Lung (tissue), 16 donors: ENCODE results near the gene OOSP3. TPM values are rescaled to one million over a fixed set of nuclear protein-coding genes. Genes with fewer than 3 reads are reported as not detected.

Source experiments
- ATAC-seq: fragments of 200-7000 bp; cut with Tn5 transposase; one replicate; pipeline ENCODE4 v1.9.1; 2020; ENCODE audit warnings: moderate number of reproducible peaks; ENCODE audit not compliant: insufficient read depth, low FRiP score
- DNase-seq, 3 donors: peaks; one replicate each; pipeline ENCODE4 v3.0.0-alpha.2; 2013 to 2017
- H3K27ac ChIP-seq, 2 donors: one replicate each; pipeline ENCODE4 v1.5.1; 2013; ENCODE audit warnings: mild to moderate bottlenecking in 2 of 2, moderate library complexity in 2 of 2, control low read depth in 1 of 2, inconsistent platforms in 1 of 2, low read depth in 1 of 2, low read length in 1 of 2
- H3K27me3 ChIP-seq, 3 donors: one replicate each; pipeline ENCODE4 v1.5.1; 2013; ENCODE audit warnings: low read length in 2 of 3; ENCODE audit not compliant: control insufficient read depth in 3 of 3, insufficient read depth in 3 of 3
- H3K36me3 ChIP-seq, 4 donors: one replicate each; pipeline ENCODE4 v1.5.1; 2013; ENCODE audit warnings: low read length in 4 of 4, mild to moderate bottlenecking in 1 of 4, moderate library complexity in 1 of 4; ENCODE audit not compliant: control insufficient read depth in 4 of 4, insufficient read depth in 4 of 4
- H3K4me1 ChIP-seq, 5 donors: one replicate each; pipeline ENCODE4 v1.5.1; 2013; ENCODE audit warnings: low read length in 5 of 5, mild to moderate bottlenecking in 2 of 5, moderate library complexity in 1 of 5; ENCODE audit not compliant: control insufficient read depth in 5 of 5, insufficient read depth in 5 of 5
- H3K4me3 ChIP-seq: one replicate; pipeline ENCODE4 v1.5.1; 2013; ENCODE audit warnings: mild to moderate bottlenecking, control low read depth, moderate library complexity
- H3K9ac ChIP-seq, 2 donors: one replicate each; pipeline ENCODE4 v1.5.1; 2013; ENCODE audit warnings: low read length in 2 of 2, control low read depth in 1 of 2; ENCODE audit not compliant: insufficient read depth in 1 of 2
- H3K9me3 ChIP-seq, 4 donors: one replicate each; pipeline ENCODE4 v1.5.1; 2013; ENCODE audit warnings: low read length in 3 of 4, mild to moderate bottlenecking in 1 of 4, moderate library complexity in 1 of 4; ENCODE audit not compliant: control insufficient read depth in 4 of 4, insufficient read depth in 3 of 4
- WGBS, 2 donors: extraction: QIAGEN DNeasy Blood & Tissue Kit; methylation state at CpG; one replicate each; pipeline ENCODE4 v1.1.7; 2013; 5-methylcytosine and 5-hydroxymethylcytosine counted together
- long read RNA-seq, 5 donors: transcript quantifications; one replicate each; lab custom pipeline, GENCODE V29; 2026
- polyA plus RNA-seq, 2 donors: library from polyadenylated mRNA; stranded (reverse); fragments of 200-250 nt; gene quantifications; one replicate each; pipeline ENCODE4 v1.2.1, GENCODE V29; 2013
- total RNA-seq, 2 donors: library from RNA; depleted of rRNA in 1 of 2; stranded (reverse); fragments of >200 nt in 1 of 2; gene quantifications; one replicate each; pipeline ENCODE4 v1.2.1, GENCODE V29; 2014 to 2021
- TF ChIP-seq, protein P1 (sequence below): IDR thresholded peaks from 2 replicates; pipeline ENCODE4 v1.5.1; 2012; ENCODE audit warnings: mild to moderate bottlenecking; ENCODE audit errors: control extremely low read depth, extremely low read depth
- donor health status: control.
- donor health status: control.
- donor health status: Bipolar disorder and iron deficiency.
- donor health status: healthy.
- donor health status: DM: yes; HTN: yes; CAD: no.

OOSP3 gene, protein sequence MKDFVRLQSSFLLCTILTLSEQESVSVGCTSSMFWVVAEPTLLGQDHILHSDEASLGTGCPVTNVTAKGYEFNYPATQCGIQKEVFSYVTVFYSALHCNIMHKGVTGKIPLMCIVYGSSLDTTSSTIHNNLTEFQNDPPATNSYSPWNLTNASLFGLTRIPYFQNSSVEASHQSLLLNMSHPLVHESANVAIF
- total RNA-seq (not detected), polyA plus RNA-seq (under 1 TPM; 0.08 to 0.14 TPM)
- long read RNA-seq, donor 1, result 0 reads
- long read RNA-seq, donor 2, result 0 reads
- long read RNA-seq, donor 3, result 0 reads
- long read RNA-seq, donor 4, result 0 reads
- long read RNA-seq, donor 5, result 0 reads

DNA sequence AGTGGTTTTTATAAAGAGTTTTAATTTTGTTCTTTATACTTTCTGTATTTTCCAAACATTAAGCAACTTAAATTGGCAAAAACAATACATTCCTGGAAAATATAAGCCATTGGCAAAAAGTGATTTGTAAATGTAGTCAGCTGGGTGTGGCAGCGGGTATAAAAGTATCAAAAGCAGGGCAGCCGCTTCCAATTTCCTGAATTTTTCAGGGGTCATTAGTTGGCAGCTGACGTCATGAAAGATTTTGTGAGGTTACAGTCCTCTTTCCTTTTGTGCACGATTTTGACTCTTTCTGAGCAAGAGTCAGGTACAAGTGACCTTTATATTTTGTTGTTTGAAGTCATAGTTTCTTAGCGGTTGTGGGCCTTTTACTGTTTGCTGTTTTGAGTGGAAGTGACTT lies at the start of gene OOSP3:
TSS of gene OOSP3 (plus strand) at position 208 of the 400 bp plus-strand sequence. CDS start at position 235, 27 bp downstream.
- Histone ChIP-seq H3K36me3 (no peaks in the 10 kb centered on the region), H3K27me3 (no peaks in the 10 kb centered on the region), H3K4me1 (no peaks in the 10 kb centered on the region), H3K9me3 (peaks cover 0 to 2% (median 0%) of the 10 kb centered on the region in 4 donors), H3K9ac (no peak within 1 kb of the TSS), H3K27ac (no peak within 1 kb of the TSS), H3K4me3 (no peak within 1 kb of the TSS)
- ATAC-seq, result no peak
- DNase-seq, result no peak
- TF ChIP-seq, protein P1, sequence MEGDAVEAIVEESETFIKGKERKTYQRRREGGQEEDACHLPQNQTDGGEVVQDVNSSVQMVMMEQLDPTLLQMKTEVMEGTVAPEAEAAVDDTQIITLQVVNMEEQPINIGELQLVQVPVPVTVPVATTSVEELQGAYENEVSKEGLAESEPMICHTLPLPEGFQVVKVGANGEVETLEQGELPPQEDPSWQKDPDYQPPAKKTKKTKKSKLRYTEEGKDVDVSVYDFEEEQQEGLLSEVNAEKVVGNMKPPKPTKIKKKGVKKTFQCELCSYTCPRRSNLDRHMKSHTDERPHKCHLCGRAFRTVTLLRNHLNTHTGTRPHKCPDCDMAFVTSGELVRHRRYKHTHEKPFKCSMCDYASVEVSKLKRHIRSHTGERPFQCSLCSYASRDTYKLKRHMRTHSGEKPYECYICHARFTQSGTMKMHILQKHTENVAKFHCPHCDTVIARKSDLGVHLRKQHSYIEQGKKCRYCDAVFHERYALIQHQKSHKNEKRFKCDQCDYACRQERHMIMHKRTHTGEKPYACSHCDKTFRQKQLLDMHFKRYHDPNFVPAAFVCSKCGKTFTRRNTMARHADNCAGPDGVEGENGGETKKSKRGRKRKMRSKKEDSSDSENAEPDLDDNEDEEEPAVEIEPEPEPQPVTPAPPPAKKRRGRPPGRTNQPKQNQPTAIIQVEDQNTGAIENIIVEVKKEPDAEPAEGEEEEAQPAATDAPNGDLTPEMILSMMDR, result no peak
- 76 to 82% methylated on average over 5 of the region's 5 CpGs for WGBS, 2 donors

DNA sequence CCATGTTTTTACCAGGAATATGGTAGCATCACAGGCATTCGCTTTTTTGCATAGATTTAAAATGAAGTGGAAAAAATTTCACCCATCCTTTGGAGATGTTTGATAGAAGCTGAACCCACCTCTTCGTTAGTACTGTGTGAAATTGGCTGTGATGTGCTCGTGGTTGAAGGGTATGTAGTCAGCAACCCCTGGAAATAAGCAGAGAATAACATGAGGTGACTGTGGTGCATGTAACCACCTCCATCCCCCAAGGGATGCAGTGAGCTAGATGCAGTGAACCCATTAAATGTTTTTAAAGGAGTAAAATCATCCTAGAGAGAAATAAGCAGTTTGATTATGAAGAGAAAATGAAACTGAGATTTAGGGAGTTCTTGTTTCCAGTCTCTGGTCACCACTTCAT lies 49.2 kb upstream of the OOSP3 start:
- Histone ChIP-seq H3K9me3 (no peaks in the 10 kb centered on the region), H3K4me1 (no peaks in the 10 kb centered on the region), H3K36me3 (no peaks in the 10 kb centered on the region), H3K9ac (no peak overlapping the region), H3K27ac (no peak overlapping the region), H3K27me3 (no peaks in the 10 kb centered on the region), H3K4me3 (no peak overlapping the region)
- no peak for DNase-seq
- 84 to 86% methylated on average over 3 of the region's 3 CpGs for WGBS, 2 donors
- TF ChIP-seq, protein P1, result no peak
- no peak for ATAC-seq

DNA sequence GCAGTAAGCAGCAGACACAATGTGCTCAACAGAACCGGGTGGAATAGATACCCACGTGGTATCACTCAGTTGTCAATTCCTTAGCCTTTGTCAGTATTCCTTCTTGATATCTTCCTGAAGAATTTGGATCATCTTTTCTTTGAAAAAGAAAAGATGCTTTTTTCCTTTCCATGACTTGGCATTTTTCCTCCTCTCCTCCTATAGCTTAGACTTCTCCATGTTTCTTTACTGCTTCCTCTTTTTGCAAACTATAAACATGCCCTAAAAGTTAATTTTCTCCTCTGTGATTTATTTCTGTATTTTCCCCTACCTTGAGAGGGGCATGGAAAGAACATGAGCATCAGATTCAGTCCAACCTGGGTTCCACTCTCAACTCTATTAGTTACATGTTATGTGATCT lies 45.0 kb upstream of the OOSP3 start:
- TF ChIP-seq, protein P1, result no peak
- no peak for DNase-seq
- WGBS, 2 donors, result 75 to 81% methylated on average over 2 of the region's 2 CpGs
- Histone ChIP-seq H3K9me3 (no peaks in the 10 kb centered on the region), H3K4me3 (no peak overlapping the region), H3K36me3 (no peaks in the 10 kb centered on the region), H3K27me3 (no peaks in the 10 kb centered on the region), H3K9ac (no peak overlapping the region), H3K27ac (no peak overlapping the region), H3K4me1 (no peaks in the 10 kb centered on the region)
- no peak for ATAC-seq

DNA sequence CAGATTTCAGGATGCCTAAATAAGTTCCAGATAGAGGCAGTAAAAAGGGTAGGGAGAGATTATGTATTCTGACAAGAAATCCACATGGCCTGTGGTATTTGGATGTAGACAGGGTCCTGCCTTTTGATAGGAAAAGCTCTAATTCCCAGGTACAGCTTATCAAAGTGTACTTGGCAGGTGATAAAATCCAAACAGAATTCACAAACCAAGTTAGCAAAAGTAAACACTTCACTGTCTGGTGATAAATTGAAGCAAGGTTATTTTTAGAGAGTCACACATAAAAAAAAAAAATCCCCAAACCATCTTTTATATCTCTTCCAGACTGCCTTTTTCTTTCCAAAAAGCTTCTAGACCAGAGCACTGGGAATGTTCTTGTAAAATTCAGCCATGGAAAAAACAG lies 39.0 kb upstream of the OOSP3 start:
- no peak for ATAC-seq
- no peaks in the 10 kb centered on the region for H3K27me3 ChIP-seq
- H3K9ac ChIP-seq, result no peak overlapping the region
- TF ChIP-seq, protein P1, result no peak
- H3K9me3 ChIP-seq, result no peaks in the 10 kb centered on the region
- H3K27ac ChIP-seq, result no peak overlapping the region
- no peaks in the 10 kb centered on the region for H3K36me3 ChIP-seq
- no peak for DNase-seq
- H3K4me3 ChIP-seq, result no peak overlapping the region
- no peaks in the 10 kb centered on the region for H3K4me1 ChIP-seq
